PC-3 (cell line): ENCODE measurements around the gene KCNH4. TPM values are rescaled to one million over a fixed set of nuclear protein-coding genes. Genes with fewer than 3 reads are reported as not detected.

ENCODE experiments used
- ATAC-seq: fragments of 200-7000 bp; cut with Tn5 transposase; 2 replicates; pipeline ENCODE4 v1.9.1; 2020; ENCODE audit warnings: mild to moderate bottlenecking, moderate library complexity
- BruUV-seq: library from RNA; stranded (reverse); fragments of 400-500 nt; replicated peaks from 2 replicates; lab custom pipeline; 2021; lab: Mats Ljungman, UMichigan
- CTCF ChIA-PET: fragments of 300-600 bp; sonication (Branson Sonifier 250); formaldehyde crosslinking; loops from one replicate; lab custom pipeline; 2022; ENCODE audit warnings: antibody characterized with exemption; lab: Charles Lee
- POLR2A ChIA-PET: fragments of 300-600 bp; sonication (Branson Sonifier 250); formaldehyde crosslinking; loops from one replicate; lab custom pipeline; 2022; ENCODE audit warnings: antibody characterized with exemption; ENCODE audit not compliant: unreplicated experiment; lab: Charles Lee
- DNase-seq: peaks from one replicate; pipeline ENCODE4 v3.0.0-alpha.2; 2015
- H2AFZ ChIP-seq: fragments of 300-600 bp; sonication (generic); 2 replicates; pipeline ENCODE4 v1.6.0; 2016; ENCODE audit warnings: antibody characterized with exemption, low read length
- H3F3A ChIP-seq: fragments of 300-600 bp; sonication (generic); one replicate; pipeline ENCODE4 v1.6.0; 2017; ENCODE audit warnings: antibody characterized with exemption, low read length, control low read depth, mild to moderate bottlenecking; ENCODE audit not compliant: unreplicated experiment
- H3K27ac ChIP-seq: fragments of 300-600 bp; sonication (generic); 2 replicates; pipeline ENCODE4 v1.5.1; 2016; ENCODE audit warnings: mild to moderate bottlenecking, low read length
- H3K27me3 ChIP-seq: fragments of 300-600 bp; sonication (generic); 2 replicates; pipeline ENCODE4 v1.6.1; 2016; ENCODE audit warnings: low read length, mixed read lengths
- H3K36me3 ChIP-seq: fragments of 300-600 bp; sonication (generic); 2 replicates; pipeline ENCODE4 v1.6.1; 2016; ENCODE audit warnings: low read depth, mixed run types, low read length, mixed read lengths
- H3K4me1 ChIP-seq: fragments of 300-600 bp; sonication (generic); 2 replicates; pipeline ENCODE4 v1.5.1; 2016; ENCODE audit warnings: low read length; ENCODE audit not compliant: insufficient read depth
- H3K4me2 ChIP-seq: fragments of 300-600 bp; sonication (generic); 2 replicates; pipeline ENCODE4 v1.6.0; 2016; ENCODE audit warnings: low read length
- H3K4me3 ChIP-seq: fragments of 300-600 bp; sonication (generic); 2 replicates; pipeline ENCODE4 v1.5.1; 2016; ENCODE audit warnings: mild to moderate bottlenecking, low read length, mixed read lengths
- H3K79me2 ChIP-seq: fragments of 300-600 bp; sonication (generic); 2 replicates; pipeline ENCODE4 v1.6.1; 2017; ENCODE audit warnings: low read length, mixed read lengths
- H3K9ac ChIP-seq: fragments of 300-600 bp; sonication (generic); 2 replicates; pipeline ENCODE4 v1.6.0; 2016; ENCODE audit warnings: mild to moderate bottlenecking, low read length
- H3K9me2 ChIP-seq: fragments of 300-600 bp; sonication (generic); replicated peaks from 2 replicates; pipeline ENCODE4 v1.6.1; 2016; ENCODE audit warnings: mixed run types, low read length, mixed read lengths
- H3K9me3 ChIP-seq: fragments of 300-600 bp; sonication (generic); 2 replicates; pipeline ENCODE4 v1.6.1; 2016; ENCODE audit warnings: low read length, mixed read lengths
- H4K20me1 ChIP-seq: fragments of 300-600 bp; sonication (generic); 2 replicates; pipeline ENCODE4 v1.6.1; 2016; ENCODE audit warnings: low read length, mixed read lengths
- CTCF ChIP-seq: fragments of 300-600 bp; sonication (generic); conservative IDR thresholded peaks from 2 replicates; pipeline ENCODE4 v1.5.1; 2017; ENCODE audit warnings: antibody characterized with exemption, low read depth, mild to moderate bottlenecking, low read length
- EZH2 ChIP-seq: fragments of 300-600 bp; sonication (generic); IDR thresholded peaks from one replicate; pipeline ENCODE4 v1.6.1; 2017; ENCODE audit warnings: antibody characterized with exemption, mild to moderate bottlenecking, low read length; ENCODE audit not compliant: unreplicated experiment
- EZH2phosphoT487 ChIP-seq: fragments of 300-600 bp; sonication (generic); IDR thresholded peaks from 2 replicates; pipeline ENCODE4 v1.6.1; 2018; ENCODE audit warnings: mild to moderate bottlenecking, antibody characterized with exemption, low read length, borderline replicate concordance
- intact Hi-C: fragments of 100-400 bp; cut with micrococcal nuclease; formaldehyde crosslinking; loops from 2 replicates; pipeline ENCODE4 v1.9.0; 2023
- total RNA-seq: library from RNA; depleted of rRNA; stranded (reverse); fragments of >200 nt; gene quantifications from 2 replicates; pipeline ENCODE4 v1.2.3, GENCODE V29; 2014

KCNH4 gene
- total RNA-seq, 1 experiment from 2014 or later, result not detected

GRCh38 chr17:42182927-42183734, 2.2 kb upstream of the KCNH4 start:
- no TSS peak for BruUV-seq
- Histone ChIP-seq H3K9me3 (no peaks in the 10 kb centered on the region), H3K4me1 (no peaks in the 10 kb centered on the region), H3K9me2 (no peaks in the 10 kb centered on the region), H3K4me3 (no peak overlapping the region), H3K27ac (no peak overlapping the region), H3K79me2 (no peaks in the 10 kb centered on the region), H3K4me2 (no peak overlapping the region), H3K36me3 (no peaks in the 10 kb centered on the region), H3K9ac (no peak overlapping the region), H4K20me1 (no peaks in the 10 kb centered on the region), H3K27me3 (no peaks in the 10 kb centered on the region), H3F3A (no peaks in the 10 kb centered on the region), H2AFZ (no peak overlapping the region)
- no peak for DNase-seq
- intact Hi-C loops, result no loop called here
- POLR2A ChIA-PET, result no interaction called here
- CTCF ChIA-PET, result no interaction called here
- no peak for ATAC-seq
- TF ChIP-seq EZH2 (no peak), CTCF (no peak), EZH2phosphoT487 (no peak)

GRCh38 chr17:42181851-42182207, 887 bp upstream of the KCNH4 start:
- no peak overlapping the region for H3K9ac ChIP-seq
- BruUV-seq, result no TSS peak
- H3K4me1 ChIP-seq, result no peaks in the 10 kb centered on the region
- H4K20me1 ChIP-seq, result no peaks in the 10 kb centered on the region
- H3K4me3 ChIP-seq, result no peak overlapping the region
- H3K9me2 ChIP-seq, result no peaks in the 10 kb centered on the region
- CTCF ChIA-PET, result no interaction called here
- no peaks in the 10 kb centered on the region for H3K9me3 ChIP-seq
- H3K4me2 ChIP-seq, result no peak overlapping the region
- no peaks in the 10 kb centered on the region for H3K79me2 ChIP-seq
- H3K27ac ChIP-seq, result no peak overlapping the region
- DNase-seq (no peak), ATAC-seq (no peak)
- H3F3A ChIP-seq, result no peaks in the 10 kb centered on the region
- H3K27me3 ChIP-seq, result no peaks in the 10 kb centered on the region
- POLR2A ChIA-PET, result no interaction called here
- TF ChIP-seq EZH2 (no peak), EZH2phosphoT487 (no peak), CTCF (no peak)
- intact Hi-C loops, result no loop called here
- no peaks in the 10 kb centered on the region for H3K36me3 ChIP-seq
- no peak overlapping the region for H2AFZ ChIP-seq

GRCh38 chr17:42180411-42180921, 476 bp downstream of the KCNH4 start:
- ChIA-PET CTCF (no interaction called here), POLR2A (no interaction called here)
- H3K9me2 ChIP-seq, result no peaks in the 10 kb centered on the region
- no peak overlapping the region for H3K9ac ChIP-seq
- ATAC-seq (no peak), DNase-seq (no peak)
- H3K4me2 ChIP-seq, result no peak overlapping the region
- no TSS peak for BruUV-seq
- H3K79me2 ChIP-seq, result no peaks in the 10 kb centered on the region
- no peaks in the 10 kb centered on the region for H3F3A ChIP-seq
- TF ChIP-seq CTCF, result no peak
- no peak for TF ChIP-seq EZH2phosphoT487
- no peak for TF ChIP-seq EZH2
- no peak overlapping the region for H3K4me3 ChIP-seq
- no peaks in the 10 kb centered on the region for H3K36me3 ChIP-seq
- intact Hi-C loops, result no loop called here
- no peak overlapping the region for H3K27ac ChIP-seq
- no peak overlapping the region for H2AFZ ChIP-seq
- no peaks in the 10 kb centered on the region for H4K20me1 ChIP-seq
- no peaks in the 10 kb centered on the region for H3K9me3 ChIP-seq
- H3K4me1 ChIP-seq, result no peaks in the 10 kb centered on the region
- no peaks in the 10 kb centered on the region for H3K27me3 ChIP-seq
